ENCODE data around the gene KCNJ2.

DNA sequence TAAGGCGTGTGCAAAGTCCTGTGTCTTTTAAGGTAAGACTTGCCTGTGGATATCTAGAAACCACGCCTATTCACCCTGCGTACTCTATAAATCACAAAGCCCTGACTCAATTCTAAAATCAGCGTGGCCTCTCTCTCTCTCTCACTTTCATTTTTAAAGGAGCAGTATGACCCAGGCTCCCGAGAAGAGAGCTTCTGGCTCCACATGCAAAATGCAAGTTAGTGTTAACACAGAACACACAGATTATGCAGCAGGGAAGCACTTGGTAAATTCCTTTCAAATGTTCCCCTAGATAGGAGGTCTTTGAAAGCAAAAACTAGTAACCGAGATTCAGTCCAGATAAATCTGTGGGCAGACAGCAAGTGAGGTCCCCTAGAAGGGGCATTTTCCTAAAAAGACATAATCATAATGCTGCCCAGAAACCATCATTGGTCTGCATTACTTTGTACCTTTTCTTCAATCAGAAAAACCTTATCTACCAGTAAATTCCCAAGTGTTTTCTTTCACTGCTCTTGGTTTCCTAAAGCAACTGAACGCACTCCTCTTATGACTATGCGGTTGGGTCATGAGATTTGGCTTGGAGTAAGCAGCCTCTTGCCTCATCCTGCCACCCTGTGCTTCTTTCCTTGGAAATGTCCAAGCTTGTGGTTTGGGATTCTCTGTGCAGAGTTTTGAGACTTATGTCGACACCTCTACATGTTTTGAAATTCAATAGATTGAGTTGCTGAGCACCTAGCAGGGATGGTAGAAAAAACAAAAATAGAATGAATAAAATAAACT, 31.7 kb upstream of the KCNJ2 start:
- no peak for TF ChIP-seq POLR2A (IDR thresholded peaks at IDR 0.05)
- TF ChIP-seq, protein P1, sequence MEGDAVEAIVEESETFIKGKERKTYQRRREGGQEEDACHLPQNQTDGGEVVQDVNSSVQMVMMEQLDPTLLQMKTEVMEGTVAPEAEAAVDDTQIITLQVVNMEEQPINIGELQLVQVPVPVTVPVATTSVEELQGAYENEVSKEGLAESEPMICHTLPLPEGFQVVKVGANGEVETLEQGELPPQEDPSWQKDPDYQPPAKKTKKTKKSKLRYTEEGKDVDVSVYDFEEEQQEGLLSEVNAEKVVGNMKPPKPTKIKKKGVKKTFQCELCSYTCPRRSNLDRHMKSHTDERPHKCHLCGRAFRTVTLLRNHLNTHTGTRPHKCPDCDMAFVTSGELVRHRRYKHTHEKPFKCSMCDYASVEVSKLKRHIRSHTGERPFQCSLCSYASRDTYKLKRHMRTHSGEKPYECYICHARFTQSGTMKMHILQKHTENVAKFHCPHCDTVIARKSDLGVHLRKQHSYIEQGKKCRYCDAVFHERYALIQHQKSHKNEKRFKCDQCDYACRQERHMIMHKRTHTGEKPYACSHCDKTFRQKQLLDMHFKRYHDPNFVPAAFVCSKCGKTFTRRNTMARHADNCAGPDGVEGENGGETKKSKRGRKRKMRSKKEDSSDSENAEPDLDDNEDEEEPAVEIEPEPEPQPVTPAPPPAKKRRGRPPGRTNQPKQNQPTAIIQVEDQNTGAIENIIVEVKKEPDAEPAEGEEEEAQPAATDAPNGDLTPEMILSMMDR (IDR thresholded peaks at IDR 0.05) = no peak
